SIG-M5 treated with dmso at 0.1 percent for 504 hours (cell line): Measurements from ENCODE around the gene DDX60.
A peak's percentile ranks its signal among the peaks of the same experiment; 100 is the strongest.
"Not testable (repeated sequence)": the region's sequence is repeated elsewhere in the genome, so short reads cannot be mapped to it uniquely, and the experiment has no call there.

Source experiments
- DNase-seq: peaks from one replicate; lab custom pipeline; 2025; ENCODE audit not compliant: unreplicated experiment; lab: John Stamatoyannopoulos, UW

The DDX60 gene

DNA sequence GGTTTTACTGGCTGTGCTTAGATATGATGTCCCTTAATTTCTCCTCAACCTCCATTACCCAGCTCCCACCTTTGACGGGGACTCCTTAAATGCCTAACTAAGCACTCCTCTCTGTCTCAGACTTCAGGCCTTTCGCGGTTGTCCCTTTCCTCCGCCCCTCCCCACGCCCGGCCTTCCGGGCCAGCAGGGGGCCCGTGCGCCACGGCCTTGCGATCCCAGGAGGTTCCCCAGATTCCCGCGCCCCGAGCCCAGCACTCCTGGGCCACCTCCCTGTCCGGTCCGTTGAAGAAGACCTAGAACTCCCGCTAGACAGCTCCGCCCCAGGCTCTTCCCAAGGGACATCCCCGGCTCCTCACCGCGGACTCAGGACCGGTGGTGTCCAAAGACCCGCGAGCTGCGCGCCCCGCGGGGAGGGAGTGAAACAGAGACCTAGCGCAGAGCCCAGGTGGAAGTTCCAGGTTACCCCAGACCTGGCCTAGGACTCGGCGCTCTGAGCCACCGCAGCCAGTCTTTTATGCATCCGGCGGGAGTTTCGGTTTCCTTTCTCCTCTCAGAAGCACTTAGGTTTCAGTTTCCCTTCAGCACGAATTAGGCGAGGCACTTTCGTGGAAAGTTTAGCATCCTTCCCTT, at the start of gene DDX60:
Gene DDX60 (minus strand): TSS at position 487 of the 630 bp plus-strand sequence. CDS start 7,493 bp downstream, outside the sequence.
- peak; percentile 71 for DNase-seq

- DNase-seq, result no peak
These were observed 48.5 kb upstream of the DDX60 start for GRCh38 chr4:168367065-168367464.

DNA sequence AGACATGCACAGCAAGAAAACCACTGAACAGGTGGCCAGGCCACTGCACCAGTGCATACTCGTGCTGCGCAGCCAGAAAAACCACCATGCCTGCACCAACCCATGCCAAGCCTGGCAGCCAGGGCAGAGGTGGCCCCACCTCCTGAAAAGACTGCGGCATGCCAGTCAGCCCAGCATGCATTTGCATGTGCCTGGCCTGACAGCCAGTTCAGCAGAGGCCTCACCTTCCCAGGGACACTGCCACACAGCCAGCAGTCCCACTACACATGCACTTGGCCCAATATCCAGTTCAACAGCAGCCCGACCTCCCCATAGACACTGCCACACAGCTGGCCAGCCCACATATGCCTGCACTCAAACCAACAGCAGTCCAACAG, 43.5 kb upstream of the DDX60 start:
- no peak for DNase-seq

DNA sequence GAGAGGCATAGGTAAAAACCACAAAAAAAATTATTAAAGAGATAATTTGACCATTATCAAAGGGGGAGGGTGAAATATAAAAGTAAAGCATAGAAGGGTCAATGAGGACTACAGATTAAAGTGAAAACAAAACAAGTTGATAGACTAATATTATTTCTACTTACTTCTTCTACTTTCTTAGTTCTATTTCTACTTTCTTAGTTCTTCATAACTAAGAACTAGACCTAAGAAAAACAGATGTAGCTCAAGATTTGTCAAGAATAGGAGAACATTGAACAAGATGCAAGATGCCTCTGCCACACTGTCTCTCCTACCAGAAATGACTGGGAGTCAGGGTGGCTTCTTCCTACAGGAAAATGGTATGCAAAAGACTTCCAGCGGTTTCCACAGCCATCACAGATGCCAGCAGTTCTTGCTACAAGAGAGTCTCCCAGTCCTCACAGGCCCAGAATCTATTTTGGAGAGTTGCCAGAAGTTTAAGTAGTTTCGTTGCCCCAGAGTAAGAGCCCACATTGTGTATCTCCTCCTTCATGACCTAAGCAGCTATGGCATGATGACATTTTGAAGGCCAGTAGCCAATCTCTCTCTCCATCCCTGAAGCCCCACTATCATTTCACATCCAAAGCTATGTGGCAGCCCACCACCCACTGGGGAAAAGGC, 42.9 kb upstream of the DDX60 start:
- no peak for DNase-seq

DNA sequence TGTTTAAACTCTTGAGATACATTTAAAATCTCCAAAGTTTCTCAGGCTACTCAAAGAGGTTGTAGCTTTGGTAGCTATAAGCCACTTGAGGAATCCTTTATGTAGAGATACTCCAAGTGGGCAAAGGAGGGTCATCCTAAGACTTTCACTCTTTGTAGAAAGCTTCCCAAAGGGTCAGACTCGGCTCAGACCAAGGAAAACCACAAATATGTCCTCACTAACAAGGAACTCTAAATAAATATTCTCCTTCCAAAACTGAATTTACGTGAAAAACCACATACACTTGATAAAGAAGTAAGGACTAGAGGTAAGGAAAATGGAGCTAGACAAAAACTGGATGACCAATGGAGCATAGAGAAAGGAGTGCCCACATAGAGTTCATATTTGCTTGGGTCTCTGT, 41.7 kb upstream of the DDX60 start:
- DNase-seq, result no peak

- DNase-seq, result no peak
These were observed 39.4 kb upstream of the DDX60 start for GRCh38 chr4:168357941-168358340.

DNA sequence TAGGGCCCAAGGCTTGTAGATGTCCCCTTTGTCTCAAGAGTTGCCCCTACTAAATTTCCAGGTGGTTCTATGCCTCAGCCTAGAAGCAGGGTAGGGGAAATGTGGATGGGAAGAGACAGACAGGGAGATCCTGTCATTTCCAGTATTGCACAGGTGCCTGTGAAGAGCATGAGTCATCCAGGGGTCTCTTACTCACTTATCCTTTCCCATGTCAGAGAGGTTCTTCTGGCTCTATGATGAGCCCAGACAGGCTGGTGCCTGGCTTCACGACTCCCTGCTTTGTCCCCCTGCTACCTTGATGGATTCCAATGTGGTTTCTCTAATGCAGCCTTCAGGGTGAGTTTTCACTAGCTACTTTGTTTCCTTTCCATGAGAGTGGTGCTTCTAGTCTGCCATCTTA, 35.2 kb upstream of the DDX60 start:
- no peak for DNase-seq

GRCh38 chr4:168337550-168337940, 19.0 kb upstream of the DDX60 start:
- DNase-seq, result no peak

DNA sequence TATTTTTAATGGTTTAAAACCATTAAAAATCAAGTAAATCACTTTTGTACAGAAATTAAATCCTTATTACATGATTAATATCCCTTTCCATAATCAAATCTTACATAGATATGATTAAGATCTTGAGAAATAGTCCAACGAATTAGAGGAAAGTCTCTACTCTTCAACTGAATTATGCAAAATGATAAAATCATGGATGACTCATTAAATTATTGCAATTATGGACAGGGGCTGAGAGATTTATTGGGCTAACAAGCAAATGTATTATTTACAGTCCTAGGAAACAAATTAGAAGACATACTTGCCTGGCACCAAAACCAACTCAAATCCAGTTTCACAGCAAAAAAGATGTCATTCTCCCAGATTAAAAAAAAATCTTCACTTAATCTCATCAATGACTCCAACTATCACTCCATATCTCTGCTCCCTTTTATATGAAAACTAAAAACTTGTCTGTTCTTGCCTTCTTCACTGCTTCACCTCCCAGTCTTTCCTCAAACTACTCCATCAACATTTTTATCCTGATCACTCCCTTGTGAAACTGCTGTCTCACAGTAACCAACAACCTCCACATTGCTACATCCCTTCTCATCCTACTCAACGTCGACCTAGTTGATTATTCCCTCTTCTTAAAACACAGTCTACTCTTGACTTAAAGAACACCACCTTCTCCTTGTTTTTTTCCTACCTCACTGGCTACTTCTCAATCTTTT, 18.4 kb upstream of the DDX60 start:
- DNase-seq, result no peak

- DNase-seq, result no peak
These were observed 17.1 kb upstream of the DDX60 start for GRCh38 chr4:168335621-168336020.

DNA sequence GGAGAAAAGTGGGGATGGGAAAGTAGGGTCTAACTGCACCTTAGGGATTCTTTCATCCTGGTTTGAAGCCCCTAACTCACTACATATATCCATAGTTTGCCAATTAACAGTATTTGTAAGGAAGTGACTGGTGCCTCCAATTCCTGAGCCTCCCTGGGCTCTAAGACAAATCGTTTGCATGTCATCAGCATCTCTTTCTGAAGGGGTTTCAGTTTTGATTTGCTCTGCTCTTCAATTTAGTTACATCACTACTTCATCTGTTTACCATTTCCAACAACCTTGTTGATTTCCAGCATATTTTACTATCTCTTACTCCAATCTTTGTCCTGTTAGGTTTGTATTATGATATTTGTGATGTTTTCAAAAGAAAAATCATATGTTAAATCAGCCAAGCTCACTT, 15.5 kb upstream of the DDX60 start:
- no peak for DNase-seq

DNA sequence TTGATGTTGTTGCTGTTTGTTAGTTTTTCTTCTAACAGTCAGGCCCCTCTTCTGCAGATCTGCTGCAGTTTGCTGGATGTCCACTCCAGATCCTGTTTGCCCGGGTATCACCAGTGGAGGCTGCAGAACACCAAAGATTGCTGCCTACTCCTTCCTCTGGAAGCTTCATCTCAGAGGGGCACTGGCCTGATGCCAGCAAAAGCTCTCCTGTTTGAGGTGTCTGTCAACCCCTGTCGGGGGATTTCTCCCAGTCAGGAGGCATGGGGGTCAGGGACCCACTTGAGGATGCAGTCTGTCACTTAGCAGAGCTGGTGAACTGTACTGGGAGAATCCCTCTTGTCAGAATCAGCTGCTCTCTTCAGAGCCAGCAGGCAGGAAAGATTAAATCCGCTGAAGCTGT, 12.0 kb upstream of the DDX60 start:
- DNase-seq, result not testable (repeated sequence)

- no peak for DNase-seq
These were observed 7.0 kb upstream of the DDX60 start for GRCh38 chr4:168325591-168325990.

DNA sequence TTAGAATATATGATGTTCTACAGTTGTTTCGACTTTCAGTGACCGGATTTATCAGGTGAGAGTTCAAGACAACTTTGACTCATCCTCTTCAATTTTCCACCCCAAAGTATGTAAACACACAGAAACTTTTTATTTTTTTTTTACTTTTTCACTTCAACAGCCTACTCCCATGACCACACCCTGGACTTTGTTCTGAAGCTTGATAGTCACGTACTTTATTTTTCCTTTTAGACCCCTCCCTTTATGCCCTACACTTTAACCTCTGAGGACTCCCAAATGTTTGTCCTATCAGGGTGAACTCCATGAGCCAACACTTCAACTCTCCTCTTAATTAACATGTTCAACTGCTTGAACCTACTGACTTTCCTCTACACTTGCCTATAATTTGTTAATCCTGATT, 2.5 kb upstream of the DDX60 start:
- DNase-seq, result no peak

DNA sequence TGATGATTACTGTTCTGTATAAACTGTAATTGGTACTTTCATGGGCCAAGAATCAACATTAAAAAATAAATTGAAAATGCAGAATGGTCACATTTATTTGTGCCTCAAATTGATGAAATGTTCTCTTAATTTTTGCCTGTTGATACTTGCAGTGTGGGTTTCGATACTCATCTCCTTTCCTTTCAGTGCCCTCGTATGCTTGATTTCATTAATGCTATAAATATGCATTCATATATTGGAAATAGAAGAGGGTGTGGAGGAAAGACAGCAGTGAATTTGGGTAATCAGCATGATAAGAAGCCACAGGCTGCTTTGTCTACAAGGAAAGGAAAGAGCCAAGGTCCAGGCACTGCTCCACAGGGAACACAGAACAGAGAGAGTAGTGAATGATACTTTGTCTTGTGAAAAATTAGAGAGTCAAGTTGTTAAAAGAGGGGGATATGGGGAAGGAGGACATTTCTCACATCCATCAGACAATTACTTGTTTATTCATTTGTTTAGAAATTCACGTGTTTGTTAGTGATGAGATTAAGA, 1.0 kb upstream of the DDX60 start:
- DNase-seq, result no peak

- no peak for DNase-seq
These were observed 931 bp downstream of the DDX60 start for GRCh38 chr4:168317621-168318020.

GRCh38 chr4:168309781-168310180, 8.8 kb downstream of the DDX60 start:
- no peak for DNase-seq

GRCh38 chr4:168308912-168309311, 9.6 kb downstream of the DDX60 start:
- no peak for DNase-seq

GRCh38 chr4:168306476-168306875, 12.1 kb downstream of the DDX60 start:
- DNase-seq, result no peak

DNA sequence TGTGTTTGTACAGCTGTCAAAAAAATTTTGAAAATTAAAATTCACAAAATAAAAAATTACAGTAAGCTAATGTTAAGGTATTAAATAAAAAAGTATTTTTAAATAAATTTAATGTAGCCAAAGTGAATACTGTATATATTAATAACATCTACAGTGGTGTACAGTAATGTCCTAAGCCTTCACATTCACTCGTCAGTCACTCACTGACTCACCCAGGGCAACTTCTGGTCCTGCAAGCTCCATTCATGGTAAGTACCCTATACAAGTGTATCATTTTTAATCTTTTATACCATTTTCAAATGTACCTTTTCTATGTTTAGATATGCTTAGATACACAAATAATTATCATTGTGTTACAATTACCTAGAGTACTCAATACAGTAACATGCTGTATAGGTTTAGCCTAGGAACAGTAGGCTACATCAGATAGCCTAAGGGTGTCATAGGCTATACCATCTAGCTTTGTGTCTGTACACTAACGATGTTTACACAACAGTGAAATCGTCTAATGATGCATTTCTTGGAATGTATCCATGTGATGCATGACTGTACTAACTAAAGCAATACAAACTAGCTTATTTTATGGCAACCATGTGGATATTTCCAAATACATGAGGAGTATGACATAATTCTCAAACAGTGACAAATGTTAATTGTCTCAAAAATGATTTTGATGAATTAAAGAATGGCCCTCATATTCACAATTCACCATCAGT, 13.7 kb downstream of the DDX60 start:
- DNase-seq, result no peak

DNA sequence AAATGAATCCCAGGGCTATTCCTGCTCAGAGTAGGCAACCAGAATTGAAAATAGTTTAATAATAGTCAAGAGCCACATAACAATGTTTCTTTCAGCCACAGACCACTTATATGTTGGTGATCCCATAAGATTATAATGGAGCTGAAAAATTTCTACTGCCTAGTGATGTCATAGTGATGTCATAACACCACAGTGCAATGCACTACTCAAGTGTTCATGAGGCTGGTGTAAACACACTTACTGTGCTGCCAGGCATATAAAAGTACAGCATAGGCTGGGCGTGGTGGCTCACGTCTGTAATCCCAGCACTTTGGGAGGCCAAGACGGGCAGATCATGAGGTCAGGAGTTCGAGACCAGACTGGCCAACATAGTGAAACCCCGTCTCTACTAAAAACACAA, 15.1 kb downstream of the DDX60 start:
- DNase-seq, result not testable (repeated sequence)
